ENCODE data around the gene IDS. TPM values are rescaled to one million over a fixed set of nuclear protein-coding genes. Genes with fewer than 3 reads are reported as not detected.

The IDS gene
- total RNA-seq, 6 experiments from 2014 or later: 38.4 to 70.9 (median 55.1) TPM

GRCh38 chrX:149461746-149462145 lies 43.4 kb downstream of the IDS start:
- Mint-ChIP-seq H3K27ac (no peak overlapping the region), H3K4me3 (no peak overlapping the region), H3K36me3 (ENCODE audit: low read depth) (no peaks in the 10 kb centered on the region), H3K4me1 (ENCODE audit: low read depth) (no peaks in the 10 kb centered on the region), H3K27me3 (ENCODE audit: insufficient read depth) (no peaks in the 10 kb centered on the region), H3K9me3 (no peaks in the 10 kb centered on the region)
- no peak for DNase-seq
- TF ChIP-seq CTCF (IDR thresholded peaks at IDR 0.05): no peak

- no peaks in the 10 kb centered on the region for H3K27me3 Mint-ChIP-seq (ENCODE audit: insufficient read depth)
- H3K9me3 Mint-ChIP-seq: no peaks in the 10 kb centered on the region
- H3K36me3 Mint-ChIP-seq (ENCODE audit: low read depth): no peaks in the 10 kb centered on the region
- no peak overlapping the region for H3K4me3 Mint-ChIP-seq
- no peaks in the 10 kb centered on the region for H3K4me1 Mint-ChIP-seq (ENCODE audit: low read depth)
- H3K27ac Mint-ChIP-seq: no peak overlapping the region
- TF ChIP-seq CTCF (IDR thresholded peaks at IDR 0.05): no peak
- no peak for DNase-seq
These were observed 46.5 kb downstream of the IDS start for GRCh38 chrX:149458586-149458985.

GRCh38 chrX:149456476-149457245 lies 48.4 kb downstream of the IDS start:
- Mint-ChIP-seq H3K9me3 (no peaks in the 10 kb centered on the region), H3K27me3 (ENCODE audit: insufficient read depth) (no peaks in the 10 kb centered on the region), H3K4me3 (no peak overlapping the region), H3K27ac (no peak overlapping the region), H3K36me3 (ENCODE audit: low read depth) (no peaks in the 10 kb centered on the region), H3K4me1 (ENCODE audit: low read depth) (peaks cover 9% of the 10 kb centered on the region; the same call in 1 of the 2 replicates)
- no peak for TF ChIP-seq CTCF (IDR thresholded peaks at IDR 0.05)
- no peak for DNase-seq

- no peak for DNase-seq
- no peaks in the 10 kb centered on the region for H3K27me3 Mint-ChIP-seq (ENCODE audit: insufficient read depth)
- peaks cover 9% of the 10 kb centered on the region; the same call in 1 of the 2 replicates for H3K4me1 Mint-ChIP-seq (ENCODE audit: low read depth)
- no peaks in the 10 kb centered on the region for H3K9me3 Mint-ChIP-seq
- no peak overlapping the region for H3K27ac Mint-ChIP-seq
- no peaks in the 10 kb centered on the region for H3K36me3 Mint-ChIP-seq (ENCODE audit: low read depth)
- no peak for TF ChIP-seq CTCF (IDR thresholded peaks at IDR 0.05)
- no peak overlapping the region for H3K4me3 Mint-ChIP-seq
These were observed 49.2 kb downstream of the IDS start for GRCh38 chrX:149455934-149456333.

- Mint-ChIP-seq H3K9me3 (no peaks in the 10 kb centered on the region), H3K4me1 (ENCODE audit: low read depth) (peaks cover 9% of the 10 kb centered on the region; the same call in 1 of the 2 replicates), H3K27ac (no peak overlapping the region), H3K36me3 (ENCODE audit: low read depth) (no peaks in the 10 kb centered on the region), H3K4me3 (no peak overlapping the region), H3K27me3 (ENCODE audit: insufficient read depth) (no peaks in the 10 kb centered on the region)
- DNase-seq: no peak
- no peak for TF ChIP-seq CTCF (IDR thresholded peaks at IDR 0.05)
These were observed 50.9 kb downstream of the IDS start for GRCh38 chrX:149453906-149454822.

All from HFFc6 (cell line).